GM12875 (cell line): ENCODE measurements around the gene CEP120.

Experiments used
- H3K4me3 ChIP-seq: one replicate; pipeline ENCODE4 v1.5.1; 2011; ENCODE audit warnings: low read depth, low read length, control low read depth
- CTCF ChIP-seq: IDR thresholded peaks from 2 replicates; pipeline ENCODE4 v1.5.1; 2011; ENCODE audit warnings: low read depth, mild to moderate bottlenecking, control low read depth, inconsistent platforms, low read length, moderate library complexity, borderline replicate concordance; ENCODE audit not compliant: insufficient read depth

Gene CEP120

GRCh38 chr5:123455095-123455494 lies 31.9 kb upstream of the CEP120 start:
- H3K4me3 ChIP-seq: no peak overlapping the region
- TF ChIP-seq CTCF: no peak

- no peak for TF ChIP-seq CTCF
These were observed 31.2 kb upstream of the CEP120 start for GRCh38 chr5:123454259-123454911.

GRCh38 chr5:123452401-123452800 lies 29.2 kb upstream of the CEP120 start:
- H3K4me3 ChIP-seq: no peak overlapping the region
- no peak for TF ChIP-seq CTCF

More at GRCh38 chr5:123454259-123454911, 31.2 kb upstream of the CEP120 start:
- no peak overlapping the region for H3K4me3 ChIP-seq

GRCh38 chr5:123451047-123451446 lies 27.8 kb upstream of the CEP120 start:
- no peak for TF ChIP-seq CTCF
- no peak overlapping the region for H3K4me3 ChIP-seq

GRCh38 chr5:123450640-123451039 lies 27.4 kb upstream of the CEP120 start:
- TF ChIP-seq CTCF: no peak

GRCh38 chr5:123450114-123450513 lies 26.9 kb upstream of the CEP120 start:
- no peak for TF ChIP-seq CTCF
- H3K4me3 ChIP-seq: no peak overlapping the region

More at GRCh38 chr5:123450640-123451039, 27.4 kb upstream of the CEP120 start:
- H3K4me3 ChIP-seq: no peak overlapping the region

GRCh38 chr5:123449424-123449974 lies 26.3 kb upstream of the CEP120 start:
- no peak for TF ChIP-seq CTCF
- no peak overlapping the region for H3K4me3 ChIP-seq
